NCI-H345 (cell line): ENCODE data around the gene CFAP61.
A peak's percentile ranks its signal among the peaks of the same experiment; 100 is the strongest.
"Not testable (repeated sequence)": the region's sequence is repeated elsewhere in the genome, so short reads cannot be mapped to it uniquely, and the experiment has no call there.

Experiments
- DNase-seq: peaks from one replicate; lab custom pipeline; 2025; lab: John Stamatoyannopoulos, UW

Gene CFAP61

GRCh38 chr20:20089018-20089417 lies 36.7 kb downstream of the CFAP61 start:
- DNase-seq = no peak

DNA sequence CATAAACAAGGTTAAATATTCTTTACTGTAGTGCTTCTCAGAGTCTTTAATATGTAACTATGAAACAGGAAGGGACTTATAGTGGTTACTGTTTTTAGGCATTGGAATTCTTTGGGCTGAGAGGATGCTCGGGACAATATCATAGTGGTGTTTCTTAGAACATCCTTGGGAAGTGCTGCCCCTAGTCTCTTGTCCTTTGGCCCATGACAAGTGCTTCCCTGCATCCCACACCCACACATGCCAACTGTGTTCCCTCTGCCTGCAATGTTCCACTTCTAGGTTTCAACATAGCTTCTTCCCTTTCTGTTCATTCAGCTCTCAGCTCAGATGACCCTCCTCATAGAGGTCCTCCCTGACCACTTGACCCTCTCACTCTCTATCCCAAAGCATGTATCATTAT lies 37.6 kb downstream of the CFAP61 start:
- DNase-seq = no peak

GRCh38 chr20:20092827-20093226 lies 40.5 kb downstream of the CFAP61 start:
- no peak for DNase-seq

GRCh38 chr20:20094410-20094809 lies 42.1 kb downstream of the CFAP61 start:
- no peak for DNase-seq

- no peak for DNase-seq
Measured at GRCh38 chr20:20095114-20095872, 43.0 kb downstream of the CFAP61 start.

GRCh38 chr20:20096421-20096820 lies 44.1 kb downstream of the CFAP61 start:
- no peak for DNase-seq

GRCh38 chr20:20100881-20101280 lies 48.5 kb downstream of the CFAP61 start:
- no peak for DNase-seq

GRCh38 chr20:20102163-20102562 lies 49.8 kb downstream of the CFAP61 start:
- no peak for DNase-seq

DNA sequence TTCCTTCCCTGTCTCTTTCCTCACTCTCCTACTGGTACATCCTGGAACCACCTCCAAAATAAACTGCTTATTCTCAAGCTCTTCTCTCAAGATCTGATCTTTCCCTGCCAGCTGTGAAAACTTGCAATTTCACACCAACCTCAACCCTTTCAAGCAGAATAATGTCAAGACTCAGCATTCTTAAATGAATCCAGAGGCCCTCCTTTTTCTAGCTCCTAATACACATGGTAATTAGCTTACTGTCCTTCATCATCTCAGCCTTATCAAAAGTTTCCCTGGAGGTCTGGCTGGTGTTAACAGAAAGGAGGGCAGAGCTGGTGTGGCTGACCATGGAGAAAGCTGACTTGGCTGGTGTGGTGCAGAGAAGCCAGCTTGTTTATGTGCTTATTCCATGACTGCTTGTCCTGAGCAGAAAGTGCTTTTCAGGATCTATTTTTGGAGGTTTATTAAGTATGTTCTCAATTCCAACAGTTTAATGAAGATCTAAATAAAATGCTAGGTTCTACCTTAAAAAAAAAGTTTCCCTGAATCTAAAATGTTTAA lies 50.5 kb downstream of the CFAP61 start:
- no peak for DNase-seq

- DNase-seq = no peak
Measured at GRCh38 chr20:20103486-20103885, 51.2 kb downstream of the CFAP61 start.

DNA sequence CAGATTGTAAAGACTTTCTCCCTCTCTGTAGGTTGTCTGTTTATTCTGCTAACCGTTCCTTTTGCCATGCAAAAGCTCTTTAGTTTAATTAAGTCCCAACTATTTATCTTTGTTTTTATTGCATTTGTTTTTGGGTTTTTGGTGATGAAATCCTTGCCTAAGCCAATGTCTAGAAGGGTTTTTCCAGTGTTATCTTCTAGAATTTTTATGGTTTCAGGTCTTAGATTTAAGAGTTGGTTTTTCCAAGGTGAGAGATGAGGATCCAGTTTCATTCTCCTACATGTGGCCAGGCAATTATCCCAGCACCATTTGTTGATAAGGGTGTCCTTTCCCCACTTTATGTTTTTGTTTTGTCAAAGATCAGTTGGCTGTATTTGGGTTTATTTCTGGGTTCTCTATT lies 70.9 kb downstream of the CFAP61 start:
- DNase-seq = not testable (repeated sequence)

GRCh38 chr20:20130399-20130798 lies 78.1 kb downstream of the CFAP61 start:
- peak; percentile 14 for DNase-seq

DNA sequence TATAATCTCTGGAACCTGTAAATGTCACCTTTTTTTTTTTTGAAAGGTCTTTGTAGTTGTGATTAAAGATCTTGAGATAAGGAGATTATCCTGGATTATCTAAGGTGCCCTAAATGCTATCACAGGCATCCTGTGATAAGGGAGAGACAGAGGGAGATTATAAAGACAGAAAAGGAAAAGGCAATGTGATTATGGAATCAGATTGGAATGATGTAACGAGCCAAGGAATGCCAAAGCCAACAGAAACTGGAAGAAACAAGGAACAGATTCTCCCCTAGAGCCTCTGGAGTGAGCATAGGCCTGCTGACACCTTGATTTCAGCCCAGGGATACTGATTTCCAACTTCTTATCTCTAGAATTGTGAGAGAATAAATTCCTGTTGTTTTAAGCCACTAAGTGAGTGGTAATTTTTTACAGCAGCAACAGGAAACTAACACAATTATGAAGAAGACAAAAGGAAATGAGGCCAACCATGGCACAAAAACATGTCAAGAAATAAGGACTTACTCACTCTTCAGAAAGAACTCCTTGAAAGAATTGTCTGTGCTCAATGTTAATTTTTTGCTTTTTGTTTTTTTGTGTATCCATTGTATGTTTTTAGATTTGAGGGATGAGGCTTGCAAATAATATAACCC lies 82.7 kb downstream of the CFAP61 start:
- no peak for DNase-seq

GRCh38 chr20:20136313-20136712 lies 84.0 kb downstream of the CFAP61 start:
- DNase-seq = no peak

- DNase-seq = no peak
Measured at GRCh38 chr20:20137851-20138250, 85.5 kb downstream of the CFAP61 start.

DNA sequence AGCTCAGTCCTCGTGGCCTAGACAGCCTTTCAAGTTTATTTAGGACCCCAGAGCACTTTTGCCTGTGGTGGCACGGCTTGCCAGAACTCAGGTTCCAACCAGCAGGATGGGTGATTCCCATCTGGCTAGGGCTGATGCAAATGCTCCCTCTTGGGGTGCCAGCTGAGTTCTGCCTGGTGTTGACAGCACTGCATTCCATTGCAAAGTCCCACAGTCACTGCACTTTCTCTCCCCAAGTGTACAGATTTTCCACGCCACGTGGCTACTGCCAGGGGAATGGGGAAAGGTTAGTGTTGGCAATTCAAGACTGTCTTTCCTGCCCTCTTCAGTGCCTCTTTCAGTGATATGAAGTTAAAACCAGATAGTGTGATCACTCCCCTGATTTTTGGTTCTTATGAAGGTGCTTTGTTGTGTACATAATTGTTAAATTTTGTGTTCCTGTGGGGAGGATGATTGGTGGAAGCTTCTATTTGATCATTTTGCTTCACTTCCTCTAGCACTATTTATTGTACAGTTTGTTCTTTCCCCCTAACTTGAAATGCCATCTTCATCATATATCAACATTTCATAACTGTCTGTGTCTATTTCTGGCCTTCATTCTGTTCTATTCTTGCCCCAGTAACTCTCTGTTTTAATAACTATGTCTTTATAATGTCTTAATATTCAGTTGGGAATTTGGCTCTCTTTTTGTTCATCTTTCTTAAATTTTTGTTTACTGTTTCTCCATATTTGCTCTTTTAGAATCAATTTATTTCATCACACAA lies 86.2 kb downstream of the CFAP61 start:
- DNase-seq = no peak

DNA sequence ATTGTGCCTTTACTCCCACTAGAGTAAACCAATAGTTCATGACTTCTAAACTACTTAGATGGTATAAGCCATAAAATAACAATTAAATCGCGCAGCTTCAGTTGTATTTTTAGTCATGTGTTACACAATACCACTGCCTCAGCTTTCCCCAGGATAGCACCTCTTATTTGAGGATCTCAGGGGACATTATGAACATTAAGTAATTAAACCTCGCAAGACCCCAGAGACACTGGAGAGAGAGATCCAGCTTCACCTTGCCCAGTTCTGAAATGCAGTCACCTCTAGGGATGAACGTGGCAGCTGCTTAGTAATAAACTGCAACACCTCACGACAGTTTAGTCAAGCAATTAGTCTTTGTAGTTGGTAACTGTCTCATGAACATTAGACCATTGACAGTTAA lies 87.1 kb downstream of the CFAP61 start:
- DNase-seq = no peak

- no peak for DNase-seq
Measured at GRCh38 chr20:20143165-20143564, 90.8 kb downstream of the CFAP61 start.

- DNase-seq = no peak
Measured at GRCh38 chr20:20143646-20144045, 91.3 kb downstream of the CFAP61 start.

DNA sequence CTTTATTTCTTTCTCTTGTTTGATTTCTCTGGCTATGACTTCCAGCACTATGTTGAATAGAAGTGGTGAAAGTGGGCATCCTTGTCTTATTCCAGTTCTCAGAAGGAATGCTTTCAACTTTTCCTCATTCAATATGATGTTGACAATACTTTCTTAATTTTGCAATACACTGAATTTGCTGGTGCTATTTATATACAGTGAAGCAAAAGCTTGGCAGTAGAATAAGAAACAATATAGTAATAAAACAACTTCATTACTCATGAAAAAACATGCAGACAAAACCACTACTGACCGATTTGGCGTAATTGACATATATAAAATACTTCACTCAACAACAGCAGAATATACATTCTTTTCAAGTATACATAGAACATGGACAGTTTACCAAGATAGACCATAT lies 96.4 kb downstream of the CFAP61 start:
- no peak for DNase-seq

DNA sequence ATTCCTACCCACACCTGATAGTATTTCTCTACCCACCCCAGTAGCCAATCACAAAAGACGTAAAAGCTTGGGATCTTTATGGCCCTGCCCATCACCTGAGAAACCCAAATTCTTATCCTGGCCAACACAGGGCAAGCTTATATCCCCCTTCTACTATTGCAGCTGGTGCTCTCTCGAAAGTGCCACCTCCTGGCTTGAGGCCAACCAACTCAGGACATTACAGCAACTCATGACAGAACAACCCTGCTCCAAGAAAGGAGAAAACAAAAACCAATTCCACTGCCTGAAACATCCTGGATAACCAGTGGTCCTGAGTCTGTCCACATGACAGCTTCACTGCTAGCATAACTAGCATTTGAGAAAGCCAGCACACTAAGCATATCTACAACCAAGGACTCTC lies 97.9 kb downstream of the CFAP61 start:
- no peak for DNase-seq

- DNase-seq = no peak
Measured at GRCh38 chr20:20160520-20160919, 108.2 kb downstream of the CFAP61 start.

GRCh38 chr20:20161611-20162010 lies 109.3 kb downstream of the CFAP61 start:
- no peak for DNase-seq
